IMR-90 (cell line): Measurements from ENCODE around the gene TMEM218. TPM values are rescaled to one million over a fixed set of nuclear protein-coding genes. Genes with fewer than 3 reads are reported as not detected.

Source experiments
- ATAC-seq: fragments of 200-7000 bp; cut with Tn5 transposase; 2 replicates; pipeline ENCODE4 v1.9.1; 2020; ENCODE audit warnings: low read depth, mild to moderate bottlenecking, moderate library complexity
- BruUV-seq: library from RNA; stranded (reverse); fragments of 400-500 nt; replicated peaks from 2 replicates; lab custom pipeline; 2021; lab: Mats Ljungman, UMichigan
- CTCF ChIA-PET: fragments of 300-600 bp; formaldehyde crosslinking; extraction: SDS; loops from one replicate; lab custom pipeline; 2021; ENCODE audit warnings: antibody characterized with exemption; lab: Yijun Ruan, JAX
- POLR2A ChIA-PET: fragments of 300-600 bp; sonication (Branson Sonifier 250); formaldehyde crosslinking; loops from one replicate; lab custom pipeline; 2022; ENCODE audit warnings: antibody characterized with exemption; ENCODE audit not compliant: unreplicated experiment; lab: Charles Lee
- DNase-seq: peaks from one replicate; pipeline ENCODE4 v3.0.0; 2013
- H2AFZ ChIP-seq: replicated peaks from 2 replicates; pipeline ENCODE3; 2013; ENCODE audit warnings: low read length, mild to moderate bottlenecking; ENCODE audit not compliant: poor library complexity
- H2AK5ac ChIP-seq: 2 replicates; pipeline ENCODE4 v1.6.1; 2013; ENCODE audit warnings: low read depth, low read length, inconsistent platforms
- H2AK9ac ChIP-seq: replicated peaks from 2 replicates; pipeline ENCODE3; 2013; ENCODE audit warnings: mild to moderate bottlenecking, low read depth, low read length, moderate library complexity; ENCODE audit not compliant: poor library complexity
- H2BK120ac ChIP-seq: 2 replicates; pipeline ENCODE4 v1.6.1; 2013; ENCODE audit warnings: low read depth, low read length, inconsistent platforms
- H2BK15ac ChIP-seq: 3 replicates; pipeline ENCODE4 v1.6.1; 2013; ENCODE audit warnings: low read depth, low read length, inconsistent platforms
- H2BK20ac ChIP-seq: 2 replicates; pipeline ENCODE4 v1.6.1; 2013; ENCODE audit warnings: low read depth, mild to moderate bottlenecking, inconsistent platforms, low read length, moderate library complexity
- H2BK5ac ChIP-seq: 2 replicates; pipeline ENCODE4 v1.6.1; 2013; ENCODE audit warnings: mild to moderate bottlenecking, low read depth, low read length, inconsistent platforms; ENCODE audit not compliant: poor library complexity, severe bottlenecking
- H3K14ac ChIP-seq: replicated peaks from 2 replicates; pipeline ENCODE4 v1.6.1; 2013; ENCODE audit warnings: low read depth, low read length, inconsistent platforms
- H3K18ac ChIP-seq: 2 replicates; pipeline ENCODE4 v1.6.1; 2013; ENCODE audit warnings: low read depth, low read length, control low read depth
- H3K23ac ChIP-seq: 2 replicates; pipeline ENCODE4 v1.6.1; 2013; ENCODE audit warnings: low read depth, low read length, inconsistent platforms
- H3K27ac ChIP-seq: 2 replicates; pipeline ENCODE4 v1.5.1; 2013; ENCODE audit warnings: mild to moderate bottlenecking, control low read depth, low read length; ENCODE audit not compliant: insufficient read depth
- H3K27me3 ChIP-seq: 2 replicates; pipeline ENCODE4 v1.6.1; 2013; ENCODE audit warnings: low read length; ENCODE audit not compliant: control insufficient read depth, insufficient read depth
- H3K36me3 ChIP-seq: 2 replicates; pipeline ENCODE4 v1.6.1; 2013; ENCODE audit warnings: low read length, mixed read lengths; ENCODE audit not compliant: control insufficient read depth, insufficient read depth
- H3K4ac ChIP-seq: 2 replicates; pipeline ENCODE4 v1.6.1; 2013; ENCODE audit warnings: low read depth, low read length, inconsistent platforms
- H3K4me1 ChIP-seq: 2 replicates; pipeline ENCODE4 v1.6.1; 2013; ENCODE audit warnings: low read length, mixed read lengths; ENCODE audit not compliant: control insufficient read depth, insufficient read depth
- H3K4me2 ChIP-seq: 2 replicates; pipeline ENCODE4 v1.6.1; 2013; ENCODE audit warnings: low read depth, mild to moderate bottlenecking, control low read depth, low read length, moderate library complexity
- H3K4me3 ChIP-seq: 2 replicates; pipeline ENCODE4 v1.5.1; 2013; ENCODE audit warnings: low read depth, mild to moderate bottlenecking, control low read depth, low read length, moderate library complexity; ENCODE audit not compliant: insufficient read depth
- H3K56ac ChIP-seq: 2 replicates; pipeline ENCODE4 v1.6.1; 2013; ENCODE audit warnings: low read length, inconsistent platforms; ENCODE audit not compliant: insufficient read depth; ENCODE audit errors: extremely low read depth
- H3K79me1 ChIP-seq, 2 experiments: 2 replicates each; pipeline ENCODE4 v1.6.1; 2013; ENCODE audit warnings: low read length in 2 of 2, inconsistent platforms in 1 of 2, low read depth in 1 of 2
- H3K9ac ChIP-seq: 2 replicates; pipeline ENCODE4 v1.6.1; 2013; ENCODE audit warnings: low read depth, low read length, control low read depth
- H3K9me1 ChIP-seq: 2 replicates; pipeline ENCODE4 v1.6.1; 2013; ENCODE audit warnings: low read length, inconsistent platforms; ENCODE audit not compliant: insufficient read depth
- H3K9me3 ChIP-seq: 2 replicates; pipeline ENCODE4 v1.6.1; 2013; ENCODE audit warnings: low read length; ENCODE audit not compliant: control insufficient read depth, insufficient read depth
- H4K20me1 ChIP-seq: 2 replicates; pipeline ENCODE4 v1.6.1; 2013; ENCODE audit warnings: low read length, inconsistent platforms; ENCODE audit not compliant: insufficient read depth
- H4K5ac ChIP-seq: 2 replicates; pipeline ENCODE4 v1.6.1; 2013; ENCODE audit warnings: mild to moderate bottlenecking, low read depth, low read length, control low read depth
- H4K8ac ChIP-seq, 2 experiments: 2 replicates each; pipeline ENCODE4 v1.6.1; 2013; ENCODE audit warnings: low read depth in 2 of 2, low read length in 2 of 2, control low read depth in 1 of 2, inconsistent platforms in 1 of 2
- H4K91ac ChIP-seq: 2 replicates; pipeline ENCODE4 v1.6.1; 2013; ENCODE audit warnings: low read depth, low read length, inconsistent platforms; ENCODE audit not compliant: insufficient read depth
- CEBPB ChIP-seq: IDR thresholded peaks from 2 replicates; pipeline ENCODE4 v1.6.1; 2012; ENCODE audit warnings: low read depth, low read length, improper control_type of control experiment
- CHD1 ChIP-seq: IDR thresholded peaks from 2 replicates; pipeline ENCODE4 v1.6.1; 2012; ENCODE audit warnings: low read depth, low read length, improper control_type of control experiment
- CTCF ChIP-seq: conservative IDR thresholded peaks from 2 replicates; pipeline ENCODE4 v1.5.1; 2012; ENCODE audit warnings: mild to moderate bottlenecking, low read depth, low read length, improper control_type of control experiment
- ELK1 ChIP-seq: fragments of 150-350 bp; IDR thresholded peaks from 2 replicates; pipeline ENCODE4 v1.6.1; 2016; ENCODE audit warnings: low read depth, mild to moderate bottlenecking, low read length, moderate library complexity, borderline replicate concordance
- FOS ChIP-seq: fragments of 150-350 bp; IDR thresholded peaks from 2 replicates; pipeline ENCODE4 v1.6.1; 2016; ENCODE audit warnings: low read depth, low read length
- MAFK ChIP-seq: IDR thresholded peaks from 2 replicates; pipeline ENCODE4 v1.6.1; 2012; ENCODE audit warnings: low read depth, low read length, improper control_type of control experiment
- MXI1 ChIP-seq: IDR thresholded peaks from 2 replicates; pipeline ENCODE4 v1.6.1; 2012; ENCODE audit warnings: low read depth, mild to moderate bottlenecking, low read length, moderate library complexity, borderline replicate concordance
- NFE2L2 ChIP-seq: fragments of 150-350 bp; IDR thresholded peaks from 2 replicates; pipeline ENCODE4 v1.6.1; 2016; ENCODE audit warnings: low read depth, mild to moderate bottlenecking, low read length
- POLR2A ChIP-seq: IDR thresholded peaks from 2 replicates; pipeline ENCODE4 v1.6.1; 2012; ENCODE audit warnings: mild to moderate bottlenecking, low read depth, low read length
- RAD21 ChIP-seq: IDR thresholded peaks from 2 replicates; pipeline ENCODE4 v1.6.1; 2012; ENCODE audit warnings: low read length, improper control_type of control experiment
- RCOR1 ChIP-seq: IDR thresholded peaks from 2 replicates; pipeline ENCODE4 v1.6.1; 2012; ENCODE audit warnings: mild to moderate bottlenecking, low read length, improper control_type of control experiment; ENCODE audit not compliant: insufficient replicate concordance
- RFX5 ChIP-seq: IDR thresholded peaks from 2 replicates; pipeline ENCODE4 v1.8.0; 2012; ENCODE audit warnings: low read depth, mild to moderate bottlenecking, low read length, moderate library complexity
- SMC3 ChIP-seq: fragments of 150-350 bp; IDR thresholded peaks from 2 replicates; pipeline ENCODE4 v1.6.1; 2016; ENCODE audit warnings: low read depth, mild to moderate bottlenecking, antibody characterized with exemption, low read length, moderate library complexity
- WGBS, 2 experiments: methylation state at CpG; one replicate each; pipeline versions ENCODE4 v1.1.5 to v1.1.7; 2013; ENCODE audit warnings: missing lambda C conversion rate in 2 of 2; ENCODE audit not compliant: insufficient read length in 1 of 2; ENCODE audit errors: extremely low coverage in 2 of 2; 5-methylcytosine and 5-hydroxymethylcytosine counted together
- dilution Hi-C: fragments of 300-500 bp; cut with HindIII; formaldehyde crosslinking; loops from one replicate; pipeline ENCODE4 v1.14.3; 2018; ENCODE audit warnings: low sequenced_read_pairs; ENCODE audit not compliant: unreplicated experiment
- in situ Hi-C: fragments of 300-500 bp; cut with MboI; formaldehyde crosslinking; loops from 3 replicates; pipeline ENCODE4 v1.14.3; 2019; ENCODE audit warnings: low sequenced_read_pairs, inconsistent platforms, mixed read lengths
- intact Hi-C: fragments of 100-400 bp; cut with micrococcal nuclease; formaldehyde crosslinking; loops from 2 replicates; pipeline ENCODE4 v1.10.0; 2022
- polyA plus RNA-seq, 3 experiments: library from polyadenylated mRNA; depleted of rRNA; stranded (reverse); fragments of >200 nt; gene quantifications; 2 replicates each; pipeline ENCODE4 v1.2.3, GENCODE V29; 2012; ENCODE audit warnings: low replicate concordance in 1 of 3
- total RNA-seq: library from RNA; depleted of rRNA; stranded (reverse); fragments of >200 nt; gene quantifications from 2 replicates; pipeline ENCODE4 v1.2.3, GENCODE V29; 2012
- TF ChIP-seq, protein P1 (sequence below): fragments of 150-350 bp; IDR thresholded peaks from 2 replicates; pipeline ENCODE4 v1.6.1; 2017; ENCODE audit warnings: mild to moderate bottlenecking, antibody characterized with exemption, low read length, low read depth

TMEM218 gene
- total and polyA plus RNA-seq, 2 of the 4 experiments (the other 2 are of a cell fraction): 19.4 to 23.0 TPM

GRCh38 chr11:125056931-125057692 is 54.3 kb downstream of the TMEM218 start:
- Histone ChIP-seq H3K4me1 (no peaks in the 10 kb centered on the region), H3K23ac (no peak overlapping the region), H3K56ac (no peak overlapping the region), H3K18ac (no peak overlapping the region), H2AK5ac (no peak overlapping the region), H2BK15ac (no peak overlapping the region), H4K5ac (no peak overlapping the region), H4K91ac (no peak overlapping the region), H4K20me1 (no peaks in the 10 kb centered on the region), H3K9ac (no peak overlapping the region), H2BK120ac (no peak overlapping the region), H2AFZ (no peak overlapping the region), H3K4me2 (no peak overlapping the region), H3K4me3 (no peak overlapping the region), H2BK5ac (no peak overlapping the region), H3K4ac (no peak overlapping the region), H4K8ac (no peak overlapping the region), H3K27ac (no peak overlapping the region), H3K9me3 (no peaks in the 10 kb centered on the region), H3K27me3 (no peaks in the 10 kb centered on the region), H2AK9ac (no peak overlapping the region), H2BK20ac (no peak overlapping the region), H3K36me3 (no peaks in the 10 kb centered on the region), H3K9me1 (no peaks in the 10 kb centered on the region), H3K14ac (no peak overlapping the region), H3K79me1 (no peaks in the 10 kb centered on the region)
- POLR2A ChIA-PET: no interaction called here
- dilution Hi-C loops: no loop called here
- in situ Hi-C loops: no loop called here
- TF ChIP-seq CEBPB: no peak
- no peak for TF ChIP-seq CHD1
- TF ChIP-seq, protein P1, sequence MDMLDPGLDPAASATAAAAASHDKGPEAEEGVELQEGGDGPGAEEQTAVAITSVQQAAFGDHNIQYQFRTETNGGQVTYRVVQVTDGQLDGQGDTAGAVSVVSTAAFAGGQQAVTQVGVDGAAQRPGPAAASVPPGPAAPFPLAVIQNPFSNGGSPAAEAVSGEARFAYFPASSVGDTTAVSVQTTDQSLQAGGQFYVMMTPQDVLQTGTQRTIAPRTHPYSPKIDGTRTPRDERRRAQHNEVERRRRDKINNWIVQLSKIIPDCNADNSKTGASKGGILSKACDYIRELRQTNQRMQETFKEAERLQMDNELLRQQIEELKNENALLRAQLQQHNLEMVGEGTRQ: no peak
- no peak for TF ChIP-seq RFX5
- no peak for TF ChIP-seq MXI1
- no peak for TF ChIP-seq ELK1
- no peak for TF ChIP-seq RCOR1
- TF ChIP-seq SMC3: no peak
- no peak for TF ChIP-seq POLR2A
- TF ChIP-seq MAFK: no peak
- no peak for TF ChIP-seq NFE2L2
- no peak for TF ChIP-seq FOS
- TF ChIP-seq RAD21: no peak
- TF ChIP-seq CTCF: no peak
- DNase-seq (no peak), ATAC-seq (no peak)
- WGBS, 2 experiments: 100% methylated on average over 1 of the region's 5 CpGs; no CpG with 5 or more reads in 1 of the 2 experiments
- intact Hi-C loops: no loop called here
- CTCF ChIA-PET: no interaction called here
- no TSS peak for BruUV-seq
